Heart right ventricle (tissue), 16 donors: ENCODE data around the gene CHRNA1. TPM values are rescaled to one million over a fixed set of nuclear protein-coding genes. Genes with fewer than 3 reads are reported as not detected.

Experiments used
- ATAC-seq, 8 donors: fragments of 200-7000 bp; cut with Tn5 transposase; one replicate each; pipeline ENCODE4 v1.9.1; 2020; ENCODE audit warnings: mild to moderate bottlenecking in 8 of 8, moderate library complexity in 8 of 8, moderate number of reproducible peaks in 1 of 8
- DNase-seq, 2 donors: peaks; one replicate each; pipeline ENCODE4 v3.0.0-alpha.2; 2020
- H3K27ac ChIP-seq, 10 donors: fragments of 200-600 bp; sonication (generic) in 2 of 10; one replicate each; pipeline versions ENCODE4 v1.5.0 to v1.8.0; 2020 to 2022; ENCODE audit warnings: mild to moderate bottlenecking in 3 of 10
- H3K27me3 ChIP-seq, 7 donors: fragments of 200-600 bp; one replicate each; pipeline ENCODE4 v1.8.0; 2021 to 2022; ENCODE audit warnings: mild to moderate bottlenecking in 2 of 7
- H3K36me3 ChIP-seq, 9 donors: fragments of 200-600 bp; sonication (generic) in 1 of 9; one replicate each; pipeline versions ENCODE4 v1.5.0 to v1.8.0; 2020 to 2022; ENCODE audit warnings: mild to moderate bottlenecking in 2 of 9
- H3K4me1 ChIP-seq, 9 donors: fragments of 200-600 bp; sonication (generic) in 1 of 9; one replicate each; pipeline versions ENCODE4 v1.5.0 to v1.8.0; 2020 to 2022; ENCODE audit warnings: mild to moderate bottlenecking in 4 of 9
- H3K4me3 ChIP-seq, 10 donors: fragments of 200-600 bp; sonication (generic) in 2 of 10; one replicate each; pipeline versions ENCODE4 v1.5.0 to v1.8.0; 2020 to 2022; ENCODE audit warnings: mild to moderate bottlenecking in 7 of 10, moderate library complexity in 2 of 10
- H3K9me3 ChIP-seq, 11 donors: fragments of 200-600 bp in 10 of 11; sonication (generic) in 2 of 11; one replicate each; pipeline versions ENCODE4 v1.5.0 to v1.8.0; 2013 to 2022; ENCODE audit warnings: mild to moderate bottlenecking in 2 of 11, control low read depth in 1 of 11, moderate library complexity in 1 of 11
- WGBS, 2 donors: extraction: QIAGEN DNeasy Blood & Tissue Kit; methylation state at CpG; one replicate each; pipeline ENCODE4 v1.1.7; 2013; ENCODE audit warnings: inconsistent platforms in 1 of 2; 5-methylcytosine and 5-hydroxymethylcytosine counted together
- intact Hi-C, 10 donors: fragments of 100-400 bp; cut with DNase I; formaldehyde crosslinking; loops; one replicate each; pipeline versions ENCODE4 v1.11.1 to v1.14.2; 2022
- polyA plus RNA-seq, 2 donors: library from polyadenylated mRNA; stranded (reverse); fragments of 200-250 nt; gene quantifications; one replicate each; pipeline ENCODE4 v1.2.3, GENCODE V29; 2013
- total RNA-seq, 10 donors: library from RNA; stranded (reverse); fragmentation: NEBNext Ultra II Directional in 3 of 10; extraction: Animal tissue kit (Norgen Biotek cat#: 25700) in 3 of 10; gene quantifications; one replicate each; pipeline versions ENCODE4 v1.2.1 to v1.2.4, GENCODE V29; 2021 to 2023
- TF ChIP-seq, protein P1 (sequence below), 9 donors: fragments of 200-600 bp; sonication (generic) in 2 of 9; IDR thresholded peaks; one replicate each; pipeline versions ENCODE4 v1.5.0 to v1.8.0; 2021 to 2022; ENCODE audit warnings: antibody characterized with exemption in 9 of 9, mild to moderate bottlenecking in 5 of 9, moderate library complexity in 1 of 9
- donor health status: Arrhythmogenic right ventricular cardiomyopathy.
- donor health status: ischemic (EF 13 %, LVEDD 7.1; RV severe dilation, severe dysfunction).
- donor health status: healthy with polysubstance abuse.
- donor health status: DM: no; HTN: yes; CAD: no.
- donor health status: DM: no; HTN: no; CAD: no.
- donor health status: ischemic (EF 25% LVEDD 6.9; RV normal size, moderate dysfunction).
- donor health status: ischemic (EF 25% LVEDD 5.7; RV mildly dilated, moderate dysfunction).
- donor health status: healthy.
- donor health status: DM: yes; HTN: yes; CAD: no.
- donor health status: Ischemic cardiomyopathy.
- donor health status: ischemic (EF 35%, LVEDD 5.7; RV mildly dilated, moderate dysfunction).
- donor health status: nonischemic (EF 11% LVEDD 7.7; RV severe dilation, severe dysfunction).
- donor health status: DM: yes; HTN: yes; CAD: no.
- donor health status: PGD.
- donor health status: ischemic (EF 29% LVEDD 5.4; RV normal size, mild dysfunction).
- donor health status: nonischemic (EF 23%, LVEDD 6.1; RV moderate dilation, normal function).

The CHRNA1 gene
- total and polyA plus RNA-seq, 12 donors, result 0.07 to 1.3 (median 0.50) TPM; not detected in 5

DNA sequence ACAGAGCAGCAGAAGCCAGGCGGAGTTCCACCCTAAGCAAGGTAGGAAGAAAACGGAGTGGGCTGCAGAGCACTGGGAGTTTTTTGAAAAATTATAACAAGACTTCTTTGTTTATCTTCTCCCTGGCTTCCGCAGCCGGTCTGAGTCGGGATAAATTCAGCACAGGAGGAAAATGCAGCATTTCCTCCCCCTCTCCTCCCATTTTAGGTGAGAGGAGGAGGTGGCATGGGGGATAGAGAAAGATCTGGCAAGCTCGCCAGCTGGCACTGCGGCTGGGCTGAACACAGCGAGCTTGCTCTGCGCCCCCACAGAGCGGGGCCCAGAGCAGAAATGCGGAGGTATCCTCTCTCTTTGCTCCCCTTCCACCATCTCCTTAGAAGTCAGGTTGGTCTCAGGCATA is 17.7 kb upstream of the CHRNA1 start:
- no peak overlapping the region for H3K4me3 ChIP-seq
- H3K27me3 ChIP-seq, result no peaks in the 10 kb centered on the region
- peaks cover 0 to 29% (median 0%) of the 10 kb centered on the region in 9 donors for H3K4me1 ChIP-seq
- intact Hi-C loops, result no loop called here
- no peaks in the 10 kb centered on the region for H3K9me3 ChIP-seq
- TF ChIP-seq, protein P1, sequence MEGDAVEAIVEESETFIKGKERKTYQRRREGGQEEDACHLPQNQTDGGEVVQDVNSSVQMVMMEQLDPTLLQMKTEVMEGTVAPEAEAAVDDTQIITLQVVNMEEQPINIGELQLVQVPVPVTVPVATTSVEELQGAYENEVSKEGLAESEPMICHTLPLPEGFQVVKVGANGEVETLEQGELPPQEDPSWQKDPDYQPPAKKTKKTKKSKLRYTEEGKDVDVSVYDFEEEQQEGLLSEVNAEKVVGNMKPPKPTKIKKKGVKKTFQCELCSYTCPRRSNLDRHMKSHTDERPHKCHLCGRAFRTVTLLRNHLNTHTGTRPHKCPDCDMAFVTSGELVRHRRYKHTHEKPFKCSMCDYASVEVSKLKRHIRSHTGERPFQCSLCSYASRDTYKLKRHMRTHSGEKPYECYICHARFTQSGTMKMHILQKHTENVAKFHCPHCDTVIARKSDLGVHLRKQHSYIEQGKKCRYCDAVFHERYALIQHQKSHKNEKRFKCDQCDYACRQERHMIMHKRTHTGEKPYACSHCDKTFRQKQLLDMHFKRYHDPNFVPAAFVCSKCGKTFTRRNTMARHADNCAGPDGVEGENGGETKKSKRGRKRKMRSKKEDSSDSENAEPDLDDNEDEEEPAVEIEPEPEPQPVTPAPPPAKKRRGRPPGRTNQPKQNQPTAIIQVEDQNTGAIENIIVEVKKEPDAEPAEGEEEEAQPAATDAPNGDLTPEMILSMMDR (IDR thresholded peaks at IDR 0.05), result no peak
- no peak overlapping the region for H3K27ac ChIP-seq
- H3K36me3 ChIP-seq, result no peaks in the 10 kb centered on the region
- DNase-seq (no peak), ATAC-seq (no peak)
- 72 to 76% methylated on average over 11 of the region's 11 CpGs for WGBS, 2 donors

DNA sequence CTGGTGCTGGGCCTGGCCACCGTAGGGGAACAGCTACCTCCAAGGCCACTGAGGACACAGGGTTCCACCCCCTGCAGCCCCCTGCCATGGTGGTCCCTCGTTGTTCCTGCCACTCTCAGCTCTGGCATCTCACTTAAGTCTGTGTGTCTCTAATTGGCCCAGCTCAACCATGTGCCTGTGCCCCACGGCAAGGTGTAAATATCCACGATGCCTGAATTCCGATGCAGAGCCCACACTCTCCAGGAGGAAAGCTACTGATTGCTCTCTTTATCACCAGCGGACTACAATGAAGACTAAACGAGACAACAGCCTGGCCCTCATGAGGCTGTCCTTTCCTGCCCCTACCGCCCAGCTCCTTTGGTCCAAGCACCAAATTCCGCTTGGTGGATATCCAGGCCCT is 17.0 kb upstream of the CHRNA1 start:
- intact Hi-C loops, result no loop called here
- 91 to 93% methylated on average over 9 of the region's 9 CpGs for WGBS, 2 donors
- Histone ChIP-seq H3K27ac (no peak overlapping the region), H3K27me3 (no peaks in the 10 kb centered on the region), H3K4me1 (peaks cover 0 to 29% (median 0%) of the 10 kb centered on the region in 9 donors), H3K9me3 (no peaks in the 10 kb centered on the region), H3K4me3 (no peak overlapping the region), H3K36me3 (no peaks in the 10 kb centered on the region)
- ATAC-seq (no peak), DNase-seq (no peak)
- TF ChIP-seq, protein P1 (IDR thresholded peaks at IDR 0.05), result no peak

DNA sequence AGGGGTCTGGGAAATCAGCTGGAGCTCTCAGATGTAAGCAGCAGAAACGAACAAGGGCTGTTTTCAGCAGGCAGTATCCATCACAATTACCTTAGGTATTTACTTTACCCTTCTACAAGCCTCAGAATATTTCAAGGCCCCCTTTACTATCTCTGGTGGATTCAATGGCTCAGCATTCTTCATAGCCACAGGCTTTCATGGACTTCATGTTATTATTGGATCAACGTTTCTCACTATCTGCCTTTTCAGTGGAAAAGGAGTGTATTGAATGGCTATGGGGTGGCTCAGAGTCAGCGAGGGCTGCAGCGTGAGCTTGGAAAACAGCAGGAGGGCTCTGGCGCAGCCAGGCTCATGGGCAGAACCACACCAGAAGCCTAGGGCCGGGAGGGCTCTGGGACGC is 16.6 kb upstream of the CHRNA1 start:
- Histone ChIP-seq H3K27me3 (no peaks in the 10 kb centered on the region), H3K4me1 (peaks cover 0 to 29% (median 0%) of the 10 kb centered on the region in 9 donors), H3K4me3 (no peak overlapping the region), H3K9me3 (no peaks in the 10 kb centered on the region), H3K36me3 (no peaks in the 10 kb centered on the region), H3K27ac (no peak overlapping the region)
- 84 to 93% methylated on average over 7 of the region's 7 CpGs for WGBS, 2 donors
- DNase-seq (no peak), ATAC-seq (no peak)
- TF ChIP-seq, protein P1 (IDR thresholded peaks at IDR 0.05), result no peak
- intact Hi-C loops, result no loop called here

DNA sequence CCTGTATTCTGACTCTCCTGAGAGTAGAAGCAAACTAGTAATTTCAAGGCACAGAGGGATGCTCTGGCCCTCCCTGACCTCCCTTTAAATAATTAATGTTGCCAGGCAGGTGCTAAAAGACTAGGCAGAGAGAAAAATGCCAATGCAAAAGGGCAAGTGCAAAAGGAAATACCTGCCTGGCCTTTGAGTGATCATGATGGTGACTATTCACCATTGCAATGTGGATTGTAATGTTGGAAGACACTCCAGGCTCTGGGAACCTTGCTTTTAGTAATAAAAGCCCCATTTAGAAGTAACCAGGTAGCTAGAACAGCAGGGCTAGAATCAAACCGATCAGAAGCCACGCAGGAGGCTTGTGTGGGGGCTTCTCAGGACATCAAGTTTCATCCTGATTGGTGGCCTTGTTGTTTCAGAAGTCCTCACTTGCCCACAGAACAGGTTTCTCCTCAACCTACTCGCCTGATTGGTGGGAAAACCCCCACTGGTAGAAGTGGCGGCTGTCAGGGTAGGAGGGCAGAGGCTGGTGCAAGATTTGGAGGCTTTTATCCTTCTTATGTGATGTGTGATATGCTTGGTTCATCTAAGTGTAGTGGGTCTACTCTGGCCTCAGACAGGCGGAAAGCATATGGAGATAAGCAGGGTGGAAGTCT is 16.0 kb upstream of the CHRNA1 start:
- H3K4me1 ChIP-seq, result peaks cover 0 to 26% (median 0%) of the 10 kb centered on the region in 9 donors
- WGBS, 2 donors, result 94% methylated on average over 5 of the region's 5 CpGs
- intact Hi-C loops, result no loop called here

More for the DNA sequence above, 16.0 kb upstream of the CHRNA1 start:
- Histone ChIP-seq H3K27ac (no peak overlapping the region), H3K36me3 (no peaks in the 10 kb centered on the region), H3K27me3 (no peaks in the 10 kb centered on the region), H3K4me3 (no peak overlapping the region), H3K9me3 (no peaks in the 10 kb centered on the region)
- no peak for ATAC-seq
- DNase-seq, result no peak
- TF ChIP-seq, protein P1 (IDR thresholded peaks at IDR 0.05), result no peak
